Measurements from ENCODE around the gene RRP1B. TPM values are rescaled to one million over a fixed set of nuclear protein-coding genes. Genes with fewer than 3 reads are reported as not detected.

Gene RRP1B
- total and polyA plus RNA-seq, 2 of the 13 experiments (the other 11 are each of a cell fraction or from before 2014, with no cell fraction given), result 16.3 to 46.2 TPM

DNA sequence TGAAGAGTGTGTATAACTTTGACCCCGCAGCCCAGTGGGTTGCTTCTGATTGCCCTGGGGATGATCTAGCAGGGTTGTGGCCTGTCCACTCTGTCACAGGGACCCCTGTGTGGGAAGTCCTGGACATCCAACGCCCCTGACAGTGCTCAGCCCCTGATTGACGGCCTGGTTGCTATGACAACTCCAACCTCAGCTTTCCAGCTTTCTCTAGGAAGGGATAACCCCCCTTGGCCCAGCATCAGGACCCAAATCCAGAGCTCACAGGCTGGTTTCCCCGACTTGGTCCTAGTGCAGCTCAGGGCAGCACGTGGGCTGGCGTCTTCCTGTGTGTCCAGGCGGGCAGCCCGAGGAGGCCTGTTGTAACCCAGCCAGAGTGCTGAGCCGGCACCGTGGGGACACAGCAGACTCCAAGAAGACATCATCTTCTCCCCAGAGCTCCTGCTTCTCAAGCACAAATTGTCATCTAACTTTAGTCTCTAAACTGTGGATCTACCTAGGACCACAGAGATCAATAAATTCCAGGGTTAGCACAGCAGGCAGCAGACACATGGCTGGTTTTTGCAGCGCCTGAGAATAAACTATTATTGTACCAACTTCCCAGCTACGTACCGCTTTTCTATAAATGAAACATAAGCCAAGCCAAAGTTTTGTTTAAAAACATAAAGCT, 40.7 kb downstream of the RRP1B start (continued):
- TF ChIP-seq, protein P1, sequence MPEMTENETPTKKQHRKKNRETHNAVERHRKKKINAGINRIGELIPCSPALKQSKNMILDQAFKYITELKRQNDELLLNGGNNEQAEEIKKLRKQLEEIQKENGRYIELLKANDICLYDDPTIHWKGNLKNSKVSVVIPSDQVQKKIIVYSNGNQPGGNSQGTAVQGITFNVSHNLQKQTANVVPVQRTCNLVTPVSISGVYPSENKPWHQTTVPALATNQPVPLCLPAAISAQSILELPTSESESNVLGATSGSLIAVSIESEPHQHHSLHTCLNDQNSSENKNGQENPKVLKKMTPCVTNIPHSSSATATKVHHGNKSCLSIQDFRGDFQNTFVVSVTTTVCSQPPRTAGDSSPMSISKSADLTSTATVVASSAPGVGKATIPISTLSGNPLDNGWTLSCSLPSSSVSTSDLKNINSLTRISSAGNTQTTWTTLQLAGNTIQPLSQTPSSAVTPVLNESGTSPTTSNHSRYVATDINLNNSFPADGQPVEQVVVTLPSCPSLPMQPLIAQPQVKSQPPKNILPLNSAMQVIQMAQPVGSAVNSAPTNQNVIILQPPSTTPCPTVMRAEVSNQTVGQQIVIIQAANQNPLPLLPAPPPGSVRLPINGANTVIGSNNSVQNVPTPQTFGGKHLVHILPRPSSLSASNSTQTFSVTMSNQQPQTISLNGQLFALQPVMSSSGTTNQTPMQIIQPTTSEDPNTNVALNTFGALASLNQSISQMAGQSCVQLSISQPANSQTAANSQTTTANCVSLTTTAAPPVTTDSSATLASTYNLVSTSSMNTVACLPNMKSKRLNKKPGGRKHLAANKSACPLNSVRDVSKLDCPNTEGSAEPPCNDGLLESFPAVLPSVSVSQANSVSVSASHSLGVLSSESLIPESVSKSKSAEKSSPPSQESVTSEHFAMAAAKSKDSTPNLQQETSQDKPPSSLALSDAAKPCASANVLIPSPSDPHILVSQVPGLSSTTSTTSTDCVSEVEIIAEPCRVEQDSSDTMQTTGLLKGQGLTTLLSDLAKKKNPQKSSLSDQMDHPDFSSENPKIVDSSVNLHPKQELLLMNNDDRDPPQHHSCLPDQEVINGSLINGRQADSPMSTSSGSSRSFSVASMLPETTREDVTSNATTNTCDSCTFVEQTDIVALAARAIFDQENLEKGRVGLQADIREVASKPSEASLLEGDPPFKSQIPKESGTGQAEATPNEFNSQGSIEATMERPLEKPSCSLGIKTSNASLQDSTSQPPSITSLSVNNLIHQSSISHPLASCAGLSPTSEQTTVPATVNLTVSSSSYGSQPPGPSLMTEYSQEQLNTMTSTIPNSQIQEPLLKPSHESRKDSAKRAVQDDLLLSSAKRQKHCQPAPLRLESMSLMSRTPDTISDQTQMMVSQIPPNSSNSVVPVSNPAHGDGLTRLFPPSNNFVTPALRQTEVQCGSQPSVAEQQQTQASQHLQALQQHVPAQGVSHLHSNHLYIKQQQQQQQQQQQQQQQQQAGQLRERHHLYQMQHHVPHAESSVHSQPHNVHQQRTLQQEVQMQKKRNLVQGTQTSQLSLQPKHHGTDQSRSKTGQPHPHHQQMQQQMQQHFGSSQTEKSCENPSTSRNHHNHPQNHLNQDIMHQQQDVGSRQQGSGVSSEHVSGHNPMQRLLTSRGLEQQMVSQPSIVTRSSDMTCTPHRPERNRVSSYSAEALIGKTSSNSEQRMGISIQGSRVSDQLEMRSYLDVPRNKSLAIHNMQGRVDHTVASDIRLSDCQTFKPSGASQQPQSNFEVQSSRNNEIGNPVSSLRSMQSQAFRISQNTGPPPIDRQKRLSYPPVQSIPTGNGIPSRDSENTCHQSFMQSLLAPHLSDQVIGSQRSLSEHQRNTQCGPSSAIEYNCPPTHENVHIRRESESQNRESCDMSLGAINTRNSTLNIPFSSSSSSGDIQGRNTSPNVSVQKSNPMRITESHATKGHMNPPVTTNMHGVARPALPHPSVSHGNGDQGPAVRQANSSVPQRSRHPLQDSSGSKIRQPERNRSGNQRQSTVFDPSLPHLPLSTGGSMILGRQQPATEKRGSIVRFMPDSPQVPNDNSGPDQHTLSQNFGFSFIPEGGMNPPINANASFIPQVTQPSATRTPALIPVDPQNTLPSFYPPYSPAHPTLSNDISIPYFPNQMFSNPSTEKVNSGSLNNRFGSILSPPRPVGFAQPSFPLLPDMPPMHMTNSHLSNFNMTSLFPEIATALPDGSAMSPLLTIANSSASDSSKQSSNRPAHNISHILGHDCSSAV (CRISPR knock-in tag; IDR thresholded peaks at IDR 0.05; ENCODE audit: borderline replicate concordance), result no peak
- 0 out of 2 replicates have a peak, but pooled peaks have one; percentile 12 for TF ChIP-seq RAD21 (CRISPR knock-in tag; IDR thresholded peaks at IDR 0.05)
- TF ChIP-seq NFKBIZ (CRISPR knock-in tag; IDR thresholded peaks at IDR 0.05), result no peak
- TF ChIP-seq, protein P2, sequence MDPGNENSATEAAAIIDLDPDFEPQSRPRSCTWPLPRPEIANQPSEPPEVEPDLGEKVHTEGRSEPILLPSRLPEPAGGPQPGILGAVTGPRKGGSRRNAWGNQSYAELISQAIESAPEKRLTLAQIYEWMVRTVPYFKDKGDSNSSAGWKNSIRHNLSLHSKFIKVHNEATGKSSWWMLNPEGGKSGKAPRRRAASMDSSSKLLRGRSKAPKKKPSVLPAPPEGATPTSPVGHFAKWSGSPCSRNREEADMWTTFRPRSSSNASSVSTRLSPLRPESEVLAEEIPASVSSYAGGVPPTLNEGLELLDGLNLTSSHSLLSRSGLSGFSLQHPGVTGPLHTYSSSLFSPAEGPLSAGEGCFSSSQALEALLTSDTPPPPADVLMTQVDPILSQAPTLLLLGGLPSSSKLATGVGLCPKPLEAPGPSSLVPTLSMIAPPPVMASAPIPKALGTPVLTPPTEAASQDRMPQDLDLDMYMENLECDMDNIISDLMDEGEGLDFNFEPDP (CRISPR knock-in tag; conservative IDR thresholded peaks at IDR 0.05), result no peak
- TF ChIP-seq ZNF180 (CRISPR knock-in tag; IDR thresholded peaks at IDR 0.05; ENCODE audit: borderline replicate concordance, low read depth), result no peak
- TF ChIP-seq ZNF207 (IDR thresholded peaks at IDR 0.05; ENCODE audit: borderline replicate concordance), result no peak
- TF ChIP-seq, protein P3, sequence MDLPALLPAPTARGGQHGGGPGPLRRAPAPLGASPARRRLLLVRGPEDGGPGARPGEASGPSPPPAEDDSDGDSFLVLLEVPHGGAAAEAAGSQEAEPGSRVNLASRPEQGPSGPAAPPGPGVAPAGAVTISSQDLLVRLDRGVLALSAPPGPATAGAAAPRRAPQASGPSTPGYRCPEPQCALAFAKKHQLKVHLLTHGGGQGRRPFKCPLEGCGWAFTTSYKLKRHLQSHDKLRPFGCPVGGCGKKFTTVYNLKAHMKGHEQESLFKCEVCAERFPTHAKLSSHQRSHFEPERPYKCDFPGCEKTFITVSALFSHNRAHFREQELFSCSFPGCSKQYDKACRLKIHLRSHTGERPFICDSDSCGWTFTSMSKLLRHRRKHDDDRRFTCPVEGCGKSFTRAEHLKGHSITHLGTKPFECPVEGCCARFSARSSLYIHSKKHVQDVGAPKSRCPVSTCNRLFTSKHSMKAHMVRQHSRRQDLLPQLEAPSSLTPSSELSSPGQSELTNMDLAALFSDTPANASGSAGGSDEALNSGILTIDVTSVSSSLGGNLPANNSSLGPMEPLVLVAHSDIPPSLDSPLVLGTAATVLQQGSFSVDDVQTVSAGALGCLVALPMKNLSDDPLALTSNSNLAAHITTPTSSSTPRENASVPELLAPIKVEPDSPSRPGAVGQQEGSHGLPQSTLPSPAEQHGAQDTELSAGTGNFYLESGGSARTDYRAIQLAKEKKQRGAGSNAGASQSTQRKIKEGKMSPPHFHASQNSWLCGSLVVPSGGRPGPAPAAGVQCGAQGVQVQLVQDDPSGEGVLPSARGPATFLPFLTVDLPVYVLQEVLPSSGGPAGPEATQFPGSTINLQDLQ (CRISPR knock-in tag; IDR thresholded peaks at IDR 0.05), result no peak
- 0 out of 2 replicates have a peak, but pooled peaks have one; percentile 13 for TF ChIP-seq GATA4 (IDR thresholded peaks at IDR 0.05; ENCODE audit: borderline replicate concordance, low read depth)
- TF ChIP-seq ZNF605 (CRISPR knock-in tag; IDR thresholded peaks at IDR 0.05), result 0 out of 2 replicates have a peak, but pooled peaks have one; percentile 51
- TF ChIP-seq PTBP1 (IDR thresholded peaks at IDR 0.05; ENCODE audit: low read depth, low read length, poor library complexity, severe bottlenecking), result no peak
- no peak for TF ChIP-seq ARNTL (CRISPR knock-in tag; IDR thresholded peaks at IDR 0.05)
- TF ChIP-seq ZNF484 (CRISPR knock-in tag; IDR thresholded peaks at IDR 0.05; ENCODE audit: borderline replicate concordance, low read depth), result no peak
- no peak for TF ChIP-seq ZNF124 (CRISPR knock-in tag; IDR thresholded peaks at IDR 0.05)
- no peak for TF ChIP-seq KMT2B (CRISPR knock-in tag; IDR thresholded peaks at IDR 0.05)
- no peak for TF ChIP-seq ZNF724P (CRISPR knock-in tag; IDR thresholded peaks at IDR 0.05; ENCODE audit: borderline replicate concordance)
- TF ChIP-seq ZNF776 (CRISPR knock-in tag; IDR thresholded peaks at IDR 0.05), result 0 out of 2 replicates have a peak, but pooled peaks have one; percentile 36
- TF ChIP-seq ZNF883 (CRISPR knock-in tag; IDR thresholded peaks at IDR 0.05; ENCODE audit: not compliant biosample characterization), result no peak
- TF ChIP-seq ZNF382 (CRISPR knock-in tag; IDR thresholded peaks at IDR 0.05; ENCODE audit: borderline replicate concordance), result no peak
